ENCODE results near the gene EPDR1.

- TF ChIP-seq CTCF (conservative IDR thresholded peaks at IDR 0.05 in 1 of 2, IDR thresholded peaks at IDR 0.05 in 1 of 2; ENCODE audit: extremely low read depth in 1 of 2, insufficient read depth in 1 of 2, low read depth in 1 of 2, low read length in 2 of 2) (no peak), EZH2 (IDR thresholded peaks at IDR 0.05; ENCODE audit: borderline replicate concordance, low read length) (no peak)
These were observed 61.2 kb downstream of the EPDR1 start for GRCh38 chr7:37981664-37982063.

Data from mammary epithelial cell (primary cell).